Fibroblast of lung (primary cell): ENCODE measurements around the gene KCNQ1OT1.

Experiments
- CTCF ChIP-seq, 2 donors: IDR thresholded peaks in 1 of 2; conservative IDR thresholded peaks in 1 of 2; 1 replicate in 1 of 2; 2 replicates in 1 of 2; pipeline ENCODE4 v1.5.1; 2011 to 2012; ENCODE audit warnings: low read length in 2 of 2, control low read depth in 1 of 2, inconsistent platforms in 1 of 2, low read depth in 1 of 2, mild to moderate bottlenecking in 1 of 2
- EZH2 ChIP-seq: IDR thresholded peaks from 2 replicates; pipeline ENCODE4 v1.5.1; 2012; ENCODE audit warnings: low read length, control low read depth, mild to moderate bottlenecking; ENCODE audit errors: missing control alignments

GRCh38 chr11:2694495-2694894 lies 5.3 kb downstream of the KCNQ1OT1 start:
- no peak for TF ChIP-seq CTCF (conservative IDR thresholded peaks at IDR 0.05 in 1 of 2, IDR thresholded peaks at IDR 0.05 in 1 of 2; ENCODE audit: low read depth in 1 of 2, low read length in 2 of 2)
- TF ChIP-seq EZH2 = no peak
